Stimulated activated CD8-positive, alpha-beta memory T cell treated with anti-CD3 and anti-CD28 coated beads, Interleukin-7, amount 100 ng/mL, for 4 hours (primary cell): ENCODE data around the gene PDRG1.

Experiments used
- DNase-seq, 2 donors: peaks; one replicate each; pipeline ENCODE4 v3.0.0-alpha.2; 2020; ENCODE audit warnings: low read depth in 2 of 2

Gene PDRG1

DNA sequence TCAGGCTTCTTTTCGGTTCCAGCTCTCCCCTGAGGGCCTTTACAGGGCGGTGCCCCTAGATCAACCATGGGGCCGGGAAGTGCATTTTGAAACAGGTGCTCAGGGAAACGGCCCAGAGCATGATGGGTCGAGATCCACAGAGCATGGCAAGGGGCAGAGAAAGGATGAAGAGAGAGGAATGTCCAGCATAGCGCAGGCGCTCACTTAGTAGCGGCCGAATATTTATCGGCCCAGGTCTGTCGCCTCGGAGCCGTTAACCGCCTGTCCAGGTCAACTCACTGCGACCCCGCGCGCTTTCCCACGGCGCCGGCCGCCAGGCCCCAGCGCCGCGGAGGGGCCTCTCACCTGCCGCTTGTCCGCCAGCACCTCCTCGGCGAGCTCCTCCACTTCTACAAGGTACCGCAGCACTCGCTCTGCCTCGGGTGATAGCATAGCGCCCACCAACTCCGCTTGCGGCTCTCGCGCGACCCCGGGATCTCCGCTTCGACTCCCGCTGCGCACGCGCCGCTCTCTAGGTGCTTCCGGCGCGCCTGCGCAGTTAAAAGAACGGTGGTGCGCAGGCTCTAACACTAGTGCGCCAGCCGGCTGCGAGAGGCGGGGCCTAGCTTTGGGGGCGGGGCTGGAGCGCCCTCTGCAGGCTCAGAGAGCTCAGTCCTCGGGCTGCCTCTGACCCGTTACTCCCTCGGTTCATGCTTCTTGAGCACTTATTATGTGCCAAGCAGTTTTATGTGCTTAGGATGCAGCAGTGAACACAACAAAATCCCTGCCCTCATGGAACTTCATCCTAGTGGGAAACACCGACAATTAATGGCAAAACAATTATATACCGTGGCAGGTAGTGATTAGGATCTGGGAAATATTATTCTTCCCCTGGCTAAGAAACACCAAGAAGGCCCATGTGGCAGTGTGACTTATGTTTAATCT lies at the start of gene PDRG1:
PDRG1 (minus strand) TSS at position 517 of the 924 bp plus-strand sequence; CDS start at position 432, 85 bp downstream.
- DNase-seq = peak; percentile 92 to 94

DNA sequence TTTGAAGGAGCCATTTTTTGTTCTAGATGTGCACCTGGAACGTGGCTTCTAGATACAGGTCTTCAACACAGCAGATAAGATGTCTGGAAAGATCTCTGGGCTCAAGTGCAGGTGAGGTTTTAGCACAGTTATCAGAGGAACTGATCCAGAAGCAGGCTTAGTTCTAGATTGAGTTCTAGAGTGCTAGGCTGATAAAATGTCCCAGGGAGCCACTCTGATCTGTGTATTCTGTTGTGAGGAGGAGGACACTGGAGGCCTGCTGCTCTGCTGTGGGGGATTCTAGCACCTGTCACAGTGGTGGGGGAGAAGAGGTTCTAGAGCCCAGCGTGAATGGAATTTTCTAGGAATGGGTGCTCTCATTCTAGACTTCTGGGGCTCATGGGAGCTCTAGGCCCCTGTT lies 46.4 kb upstream of the PDRG1 start:
- DNase-seq = no peak

DNA sequence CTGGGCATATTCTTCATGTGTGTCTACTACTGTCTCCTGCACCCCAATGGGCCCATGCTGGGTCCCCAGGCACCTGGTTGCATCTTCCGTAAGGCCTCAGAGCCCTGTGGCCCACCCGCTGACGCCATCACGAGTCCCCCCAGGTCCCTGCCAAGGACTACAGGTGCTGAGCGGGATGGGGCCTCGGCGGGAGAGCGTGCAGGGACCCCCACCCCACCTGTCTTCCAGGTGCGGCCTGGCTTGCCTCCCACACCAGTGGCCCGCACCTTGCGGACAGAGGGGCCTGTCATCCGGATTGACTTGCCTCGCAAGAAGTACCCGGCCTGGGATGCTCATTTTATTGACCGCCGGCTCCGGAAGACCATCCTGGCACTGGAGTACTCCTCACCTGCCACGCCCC lies 45.1 kb upstream of the PDRG1 start:
- DNase-seq = no peak

DNA sequence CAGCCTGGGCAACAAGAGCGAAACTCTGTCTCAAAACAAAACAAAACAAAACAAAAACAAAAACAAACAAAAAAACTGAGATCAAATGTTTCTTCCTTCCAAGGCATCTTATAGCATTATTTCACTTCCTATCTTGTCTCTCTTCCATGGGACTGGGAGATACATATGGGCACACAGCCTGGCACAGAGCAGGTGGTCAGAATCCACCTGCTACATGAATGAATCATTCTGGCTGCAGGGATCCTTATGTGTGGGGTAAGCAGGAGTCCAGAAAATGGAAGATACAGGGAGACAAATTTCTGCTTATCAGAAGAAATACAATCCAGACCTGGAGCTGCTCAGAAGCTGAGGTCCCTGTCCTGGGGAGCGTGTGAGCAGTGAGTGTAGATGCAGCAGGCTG lies 40.2 kb upstream of the PDRG1 start:
- no peak for DNase-seq

DNA sequence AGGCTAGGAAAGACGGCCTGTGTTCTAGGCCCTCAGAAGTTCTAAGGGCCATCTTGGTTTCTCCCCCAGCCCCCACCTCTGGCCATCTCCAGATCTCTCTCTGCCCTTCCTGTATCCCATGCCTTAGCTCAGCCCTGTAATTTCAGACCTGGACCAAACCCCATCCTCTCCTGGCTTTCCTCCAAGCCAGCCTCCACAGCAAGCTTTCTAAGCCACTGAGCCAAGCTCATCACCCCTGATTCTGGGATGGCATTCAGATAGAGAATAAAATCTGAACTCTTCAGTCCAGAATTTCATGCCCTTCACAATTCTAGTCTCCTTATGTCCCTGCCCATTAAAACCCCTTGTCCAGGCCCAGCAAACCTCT lies 39.5 kb upstream of the PDRG1 start:
- no peak for DNase-seq

DNA sequence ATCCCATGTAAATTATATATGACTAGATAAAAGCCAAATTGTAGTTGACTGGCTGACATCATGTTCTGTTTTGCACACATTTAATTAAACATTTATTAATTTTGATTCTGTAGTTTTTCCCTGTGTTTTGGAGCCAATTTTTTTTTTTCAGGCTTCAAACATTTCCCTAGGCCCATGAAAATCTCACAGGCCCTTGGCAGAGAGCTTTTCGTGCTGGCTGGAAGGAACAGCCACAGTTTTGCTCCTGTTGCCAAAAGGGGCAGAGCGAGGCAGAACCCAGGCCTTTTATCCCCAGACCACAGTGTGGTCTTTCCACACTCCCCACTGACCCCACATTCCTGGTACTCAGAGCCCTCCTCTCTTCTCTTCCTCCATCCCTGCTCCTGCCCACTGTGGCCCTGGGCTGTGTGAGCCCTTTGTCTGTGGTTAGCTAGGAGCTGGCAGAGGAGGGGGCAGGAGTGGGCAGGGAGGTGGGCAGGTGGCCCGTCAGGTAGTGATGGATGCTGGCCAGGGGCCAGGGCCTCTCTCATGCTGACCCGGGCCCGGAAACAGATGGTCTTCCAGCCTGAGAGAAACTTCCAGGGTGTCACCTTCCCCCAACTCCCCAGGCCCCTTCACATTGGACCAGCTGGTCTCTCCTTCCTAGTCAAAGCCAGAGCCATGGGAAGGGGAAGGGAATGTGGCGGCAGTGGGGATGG lies 38.9 kb upstream of the PDRG1 start:
- DNase-seq = no peak

DNA sequence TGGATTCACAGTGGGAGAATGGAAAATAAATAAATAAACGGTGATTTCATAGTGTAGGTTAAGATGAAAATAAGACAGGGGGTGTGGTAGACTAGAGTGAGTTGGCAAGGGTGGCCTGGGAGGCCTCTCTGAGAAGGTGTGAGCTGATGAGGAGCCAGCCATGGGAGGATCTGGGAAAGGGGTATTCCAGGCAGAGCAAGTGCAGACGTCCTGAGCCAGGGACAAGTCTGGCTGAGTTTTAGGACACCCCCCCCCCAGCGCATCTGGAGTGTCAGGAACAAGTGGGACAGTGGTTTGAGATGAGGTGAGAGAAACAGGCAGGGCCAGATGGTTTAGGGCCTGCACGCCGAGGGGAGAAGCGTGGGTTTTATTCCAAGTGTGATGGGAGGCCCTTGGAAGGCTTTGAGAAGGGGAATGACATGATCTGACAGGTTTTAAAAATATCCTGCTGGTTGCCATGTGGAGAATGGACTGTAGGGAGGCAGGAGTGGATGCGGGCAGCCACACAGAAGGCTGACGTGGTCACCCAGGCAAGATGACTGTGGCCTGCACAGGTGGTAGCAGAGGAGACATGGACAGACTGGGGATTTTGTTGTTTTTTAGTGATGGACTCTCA lies 37.3 kb upstream of the PDRG1 start:
- no peak for DNase-seq

DNA sequence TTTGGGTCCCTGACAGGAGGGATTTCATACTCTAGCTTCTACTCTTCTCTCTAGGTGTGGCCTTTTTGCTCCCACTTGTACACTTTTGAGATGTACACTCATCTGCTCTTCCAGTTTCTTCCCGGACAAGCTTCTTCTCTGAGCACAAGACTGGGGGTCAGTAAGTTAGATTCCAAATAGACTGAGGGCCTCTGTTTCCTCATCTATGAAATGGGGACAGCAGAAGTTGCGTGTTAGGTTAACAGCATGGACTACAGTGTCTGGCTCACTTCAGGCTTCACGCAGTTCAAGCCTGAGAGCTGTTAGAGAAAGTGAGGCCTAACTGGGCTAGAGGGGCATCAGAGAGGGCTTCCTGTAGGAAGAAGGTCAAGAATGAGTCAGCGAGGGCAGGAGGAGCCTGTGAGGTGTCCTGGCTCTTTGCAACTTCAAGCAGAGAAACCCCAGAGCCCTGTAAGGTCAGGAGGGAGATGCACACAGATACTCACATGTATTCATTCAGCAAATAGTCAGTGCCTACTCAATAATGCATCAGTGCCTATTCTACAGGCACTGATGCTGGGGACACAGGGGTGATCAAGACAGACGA lies 36.7 kb upstream of the PDRG1 start:
- no peak for DNase-seq

DNA sequence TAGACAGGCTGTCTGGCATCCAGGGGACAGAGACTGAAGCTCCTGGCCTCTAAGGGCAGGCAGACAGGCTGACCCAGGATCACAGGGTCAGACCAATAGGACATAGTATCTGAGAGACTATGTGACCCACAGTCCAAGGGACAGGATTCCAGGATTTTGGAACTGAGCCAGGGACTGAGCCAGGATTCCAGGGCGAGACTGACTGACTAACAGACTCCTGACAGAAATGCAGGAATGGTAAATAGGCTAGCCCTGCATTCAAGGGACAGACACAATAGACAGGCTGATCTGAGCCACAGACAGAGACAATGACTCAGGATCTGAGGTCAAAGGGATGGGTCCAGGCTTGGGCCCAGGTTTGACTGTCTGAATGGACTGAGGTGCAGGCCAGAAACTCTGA lies 35.9 kb upstream of the PDRG1 start:
- no peak for DNase-seq

DNA sequence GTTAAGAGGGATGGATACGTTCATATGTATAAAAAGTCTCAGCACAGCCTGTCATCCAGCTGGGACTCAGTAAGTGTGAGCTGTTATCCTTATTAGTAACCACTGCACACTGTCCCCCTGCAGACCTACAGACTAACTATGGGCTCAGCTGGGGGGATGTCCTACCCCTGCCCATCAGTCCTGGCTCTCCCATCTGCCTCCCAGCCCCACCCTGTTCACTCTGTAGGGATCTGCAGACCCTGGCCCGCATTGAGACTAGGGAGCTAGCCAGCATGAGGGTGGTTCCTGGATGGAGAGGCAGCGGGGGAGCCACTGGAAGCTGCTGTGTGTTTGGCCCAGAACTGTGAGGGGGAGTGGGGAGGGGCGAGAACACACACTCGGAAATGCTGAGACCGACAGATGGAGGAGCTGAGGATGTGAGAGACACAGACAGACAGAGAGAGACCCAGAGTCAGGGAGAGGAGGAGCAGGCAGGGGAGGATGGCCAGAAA lies 33.2 kb upstream of the PDRG1 start:
- no peak for DNase-seq

DNA sequence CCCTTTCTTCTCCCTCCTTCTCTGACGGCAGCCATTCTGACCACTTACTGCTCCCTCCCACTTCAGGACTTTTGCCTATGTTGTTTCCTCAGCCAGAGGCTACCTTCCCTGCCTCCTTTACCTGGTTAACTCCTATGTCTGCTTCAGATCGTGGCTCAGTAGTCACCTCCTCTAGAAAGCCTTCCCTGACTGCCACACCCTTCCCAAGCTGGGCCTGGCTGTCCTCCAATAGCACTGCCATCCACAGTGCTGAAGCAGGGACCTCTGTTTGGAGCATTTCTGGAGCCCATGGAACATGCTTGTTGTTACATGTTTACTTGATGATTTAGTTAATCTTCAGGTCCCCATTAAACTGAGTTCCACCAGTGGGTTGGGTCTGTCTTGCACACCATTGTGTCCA lies 29.9 kb upstream of the PDRG1 start:
- no peak for DNase-seq

DNA sequence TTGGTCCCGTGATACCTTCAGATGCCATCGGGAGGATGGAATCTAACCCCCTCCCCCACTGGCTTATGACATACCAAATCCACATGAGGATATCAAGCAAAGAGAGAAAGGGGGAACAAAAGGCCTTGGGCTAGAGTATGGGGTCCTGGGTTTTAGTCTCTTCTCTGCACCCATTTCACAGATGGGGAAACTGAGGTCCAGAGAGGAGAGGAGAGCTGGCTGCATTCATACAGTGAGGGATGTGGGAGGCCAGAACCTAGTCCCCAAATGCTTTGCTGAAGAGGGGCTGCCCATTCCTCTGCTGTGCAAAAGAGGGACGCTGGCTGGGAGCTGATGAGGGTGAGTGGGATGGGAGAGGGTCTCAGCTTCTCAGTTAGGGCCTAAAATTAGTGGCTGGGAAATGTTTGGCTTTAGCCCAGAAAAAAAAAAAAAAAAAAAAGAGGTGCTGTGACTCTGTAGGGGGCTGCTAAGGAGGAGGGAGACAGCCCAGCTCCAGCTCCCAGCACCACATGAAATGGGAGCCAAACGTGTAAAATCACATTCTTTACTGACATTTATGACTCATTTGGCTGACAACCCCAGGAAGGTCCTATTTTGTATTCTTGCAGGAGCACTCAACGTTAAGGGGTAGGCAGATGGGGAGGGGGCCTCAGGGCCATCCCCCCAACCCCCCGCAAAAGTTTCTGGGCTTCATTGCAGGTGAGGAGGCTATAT lies 28.0 kb upstream of the PDRG1 start:
- DNase-seq = no peak

DNA sequence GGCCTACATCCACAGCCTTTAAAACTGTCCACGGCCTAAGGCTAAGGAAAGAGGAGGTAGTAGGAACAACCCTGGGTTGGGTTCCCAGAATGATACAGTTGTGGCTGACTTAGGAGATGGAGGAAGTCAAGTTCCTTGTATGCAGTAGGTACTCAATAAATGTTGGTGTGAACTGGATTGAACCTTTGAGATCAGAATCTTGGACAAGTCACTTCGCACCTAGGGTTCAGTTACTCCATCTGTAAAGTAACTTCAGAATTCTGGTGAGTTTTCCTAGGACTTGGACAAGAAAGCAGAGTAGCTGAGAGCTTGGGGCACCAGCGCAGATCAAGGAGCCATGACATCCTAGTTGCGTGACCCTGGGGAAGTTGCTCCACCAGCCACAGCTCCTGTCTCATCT lies 25.2 kb upstream of the PDRG1 start:
- DNase-seq = no peak

DNA sequence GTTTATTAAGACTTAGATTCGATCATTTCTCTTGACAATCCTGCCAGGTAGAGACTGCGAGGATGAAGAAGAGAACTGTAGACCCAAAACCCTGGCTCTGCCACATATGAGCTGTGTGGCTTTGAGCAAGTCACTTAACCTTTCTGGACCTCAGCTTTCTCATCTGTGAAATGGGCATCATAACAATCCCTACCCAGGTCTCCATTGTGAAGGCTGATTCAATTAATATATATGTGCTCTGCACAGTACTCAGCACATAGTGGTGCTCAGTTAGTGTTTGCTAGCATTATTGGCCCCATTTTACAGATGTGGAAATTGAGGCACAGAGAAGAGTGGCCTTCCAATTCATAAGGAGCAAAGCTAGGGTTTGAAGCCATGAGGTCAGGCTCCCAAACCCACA lies 24.0 kb upstream of the PDRG1 start:
- DNase-seq = no peak

DNA sequence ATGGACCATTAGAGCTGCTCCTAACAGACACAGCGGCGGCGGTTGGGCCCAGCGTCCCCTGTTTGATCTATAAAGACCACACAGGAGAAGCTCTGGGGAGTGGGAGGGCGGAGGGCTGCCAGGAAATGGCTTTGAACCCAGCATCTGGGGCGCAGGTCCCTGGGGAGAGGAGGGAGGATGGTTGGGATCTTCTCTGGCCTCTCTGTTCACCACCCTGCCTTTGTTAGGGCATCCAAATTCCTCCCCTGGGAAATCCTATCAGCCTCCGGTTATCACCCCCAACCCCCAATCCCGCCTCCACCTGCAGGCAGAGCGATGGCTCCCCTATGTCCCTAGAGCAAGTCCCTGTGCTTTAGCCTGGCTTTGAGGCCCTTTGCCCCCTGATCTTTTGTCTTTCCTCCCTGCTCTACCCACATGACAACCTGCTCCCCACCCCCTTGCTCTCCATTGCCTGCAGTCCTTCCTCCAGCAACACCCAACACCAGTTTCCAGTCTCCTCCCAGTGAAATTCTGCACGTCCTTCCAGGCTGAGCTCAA lies 23.2 kb upstream of the PDRG1 start:
- no peak for DNase-seq

DNA sequence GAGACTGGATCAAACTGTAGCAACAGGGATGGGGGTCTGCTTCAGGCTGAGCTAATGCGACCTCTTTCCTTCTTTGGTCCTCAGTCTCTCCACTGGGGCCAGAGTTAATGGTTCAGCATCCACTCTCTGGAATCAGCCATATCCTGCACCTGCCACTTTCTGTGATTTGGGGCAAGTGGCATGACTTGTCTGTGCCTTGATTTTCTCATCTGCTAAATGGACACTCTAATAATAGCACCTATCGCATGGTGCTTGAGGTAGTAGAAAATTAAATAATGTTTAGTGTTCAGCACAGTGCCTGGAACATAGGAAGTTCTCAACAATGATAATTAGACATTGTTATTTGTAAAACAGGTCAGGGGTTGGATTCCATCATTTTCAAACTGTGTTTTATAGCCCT lies 22.4 kb upstream of the PDRG1 start:
- DNase-seq = no peak

DNA sequence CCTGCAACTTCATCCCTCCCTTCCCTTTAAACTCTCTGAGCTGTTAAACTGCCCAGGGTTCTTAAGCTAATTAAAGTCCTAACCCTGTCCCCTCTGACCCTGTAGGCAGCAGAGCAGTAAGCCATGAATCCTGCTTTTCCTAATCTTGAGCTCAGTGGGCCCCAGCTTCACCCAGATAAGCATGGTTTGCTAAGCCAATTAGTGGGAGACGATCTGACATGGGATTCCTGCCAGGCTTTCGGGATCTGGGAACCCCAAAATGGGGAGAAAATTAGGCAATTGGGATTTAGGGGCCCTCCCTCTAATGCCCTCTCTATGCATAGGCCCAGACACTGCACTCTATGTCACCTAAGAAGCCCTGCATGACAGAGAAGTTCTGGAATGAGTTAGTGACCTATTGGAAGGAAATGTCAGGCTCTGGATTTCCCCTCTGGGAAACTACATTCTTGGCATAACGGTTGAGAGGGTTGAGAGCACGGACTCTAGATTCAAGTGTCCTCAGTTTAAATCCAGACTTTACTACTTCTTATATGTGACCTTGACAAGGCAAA lies 20.7 kb upstream of the PDRG1 start:
- DNase-seq = no peak

DNA sequence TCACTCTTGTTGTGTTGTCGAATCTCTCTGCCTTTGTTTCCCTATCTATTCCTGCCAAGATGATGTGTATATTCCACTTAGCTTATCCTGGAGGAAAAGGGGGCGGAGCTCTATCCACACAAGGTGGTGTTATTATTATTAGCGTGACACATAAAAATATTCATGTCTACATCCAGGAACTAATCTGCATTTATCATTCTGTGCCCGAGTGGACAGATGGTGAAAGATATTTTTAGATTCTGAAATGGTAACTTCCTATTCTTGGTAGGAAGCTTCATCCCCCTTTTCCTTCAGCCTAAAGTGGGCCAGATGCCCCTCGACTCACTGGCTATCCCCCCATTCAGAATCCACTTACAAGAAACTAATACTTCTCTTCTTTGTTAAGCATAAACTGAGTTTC lies 18.1 kb upstream of the PDRG1 start:
- DNase-seq = no peak

DNA sequence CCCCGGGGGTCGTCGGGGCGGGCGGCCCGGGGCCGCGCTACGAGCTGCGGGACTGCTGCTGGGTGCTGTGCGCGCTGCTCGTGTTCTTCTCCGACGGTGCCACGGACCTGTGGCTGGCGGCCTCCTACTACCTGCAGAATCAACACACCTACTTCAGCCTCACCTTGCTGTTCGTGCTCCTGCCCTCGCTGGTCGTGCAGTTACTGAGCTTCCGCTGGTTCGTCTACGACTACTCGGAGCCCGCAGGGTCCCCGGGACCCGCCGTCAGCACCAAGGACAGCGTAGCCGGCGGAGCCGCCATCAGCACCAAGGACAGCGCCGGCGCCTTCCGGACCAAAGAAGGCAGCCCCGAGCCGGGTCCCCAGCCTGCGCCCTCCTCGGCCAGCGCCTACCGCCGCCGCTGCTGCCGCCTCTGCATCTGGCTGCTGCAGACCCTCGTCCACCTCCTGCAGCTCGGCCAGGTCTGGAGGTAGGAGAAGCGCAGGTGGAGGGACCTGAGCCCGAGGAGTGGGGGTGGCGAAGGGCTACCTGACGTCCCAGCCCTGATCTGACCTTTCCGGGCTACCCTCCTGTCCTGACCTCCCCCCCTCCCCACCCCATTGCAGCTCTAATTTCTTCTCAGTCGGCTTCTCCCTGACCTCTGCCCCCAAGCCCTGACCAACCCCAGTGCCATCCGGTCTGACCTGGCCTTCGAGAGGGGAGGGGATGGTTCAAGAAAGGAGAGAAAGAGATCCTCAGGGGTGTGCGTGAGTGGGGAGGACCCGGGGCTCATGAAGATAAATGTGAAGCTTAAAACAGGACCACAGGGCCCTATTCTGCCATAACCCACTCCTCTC lies 16.7 kb upstream of the PDRG1 start:
- DNase-seq = peak; percentile 33 to 60

DNA sequence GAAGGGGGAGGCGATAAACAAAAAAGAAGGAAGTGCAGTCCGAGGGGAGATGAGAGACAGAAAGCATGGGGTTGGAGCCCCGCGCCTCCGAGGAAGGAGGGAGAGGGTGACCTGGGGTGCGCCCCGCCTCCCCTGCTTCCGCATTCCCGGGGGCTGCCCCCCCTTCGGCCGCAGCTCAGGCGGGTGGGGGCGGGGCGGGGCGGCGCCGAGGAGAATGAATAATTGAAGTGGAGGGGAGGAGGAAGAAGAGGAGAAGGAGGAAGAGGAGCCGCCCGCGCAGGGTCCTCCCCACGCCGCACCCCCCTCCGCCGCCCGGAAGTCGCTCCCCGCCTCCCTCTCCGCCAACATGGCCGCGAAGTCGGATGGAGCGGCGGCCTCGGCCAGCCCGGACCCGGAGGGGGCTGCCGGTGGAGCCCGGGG lies 16.0 kb upstream of the PDRG1 start, which contains the start of gene XKR7:
XKR7 (plus strand) TSS at position 322 of the 420 bp plus-strand sequence; CDS start at position 347, 25 bp downstream.
- DNase-seq = peak in 1 of 2 donors; percentile 16
